Glomerular endothelial cell (primary cell): ENCODE data around the gene ADCY1. TPM values are rescaled to one million over a fixed set of nuclear protein-coding genes. Genes with fewer than 3 reads are reported as not detected.

Experiments
- DNase-seq: peaks from one replicate; pipeline ENCODE4 v3.0.0-alpha.2; 2011; ENCODE audit warnings: low read depth, low spot score; ENCODE audit errors: extremely low read depth
- total RNA-seq: library from RNA; depleted of rRNA; stranded (reverse); fragments of >200 nt; gene quantifications from 2 replicates; pipeline ENCODE4 v1.2.3, GENCODE V29; 2015

The ADCY1 gene
- total RNA-seq, 1 donor from 2014 or later, result 0.35 TPM

- no peak for DNase-seq
Observed at GRCh38 chr7:45708046-45708950, 134.1 kb downstream of the ADCY1 start.

GRCh38 chr7:45709168-45710042 lies 135.2 kb downstream of the ADCY1 start:
- DNase-seq, result no peak

GRCh38 chr7:45710271-45711160 lies 136.3 kb downstream of the ADCY1 start:
- no peak for DNase-seq

- DNase-seq, result no peak
Observed at GRCh38 chr7:45711161-45711490, 137.0 kb downstream of the ADCY1 start.

GRCh38 chr7:45712057-45712689 lies 138.0 kb downstream of the ADCY1 start:
- no peak for DNase-seq

- DNase-seq, result no peak
Observed at GRCh38 chr7:45712872-45713668, 138.9 kb downstream of the ADCY1 start.

GRCh38 chr7:45713669-45714520 lies 139.7 kb downstream of the ADCY1 start:
- DNase-seq, result no peak

GRCh38 chr7:45714521-45714820 lies 140.3 kb downstream of the ADCY1 start:
- no peak for DNase-seq

- DNase-seq, result no peak
Observed at GRCh38 chr7:45715471-45716352, 141.5 kb downstream of the ADCY1 start.

GRCh38 chr7:45716380-45717203 lies 142.4 kb downstream of the ADCY1 start:
- no peak for DNase-seq

- DNase-seq, result no peak
Observed at GRCh38 chr7:45717537-45718235, 143.5 kb downstream of the ADCY1 start.

GRCh38 chr7:45718464-45719330 lies 144.5 kb downstream of the ADCY1 start:
- no peak for DNase-seq

GRCh38 chr7:45720989-45721388 lies 146.8 kb downstream of the ADCY1 start:
- DNase-seq, result no peak

- DNase-seq, result no peak
Observed at GRCh38 chr7:45721686-45722598, 147.8 kb downstream of the ADCY1 start.
